Ovary (tissue), 10 donors: ENCODE data around the gene CUL9. TPM values are rescaled to one million over a fixed set of nuclear protein-coding genes. Genes with fewer than 3 reads are reported as not detected.
A peak's percentile ranks its signal among the peaks of the same experiment; 100 is the strongest.
"Not testable (repeated sequence)": the region's sequence is repeated elsewhere in the genome, so short reads cannot be mapped to it uniquely, and the experiment has no call there.

Source experiments
- DNase-seq, 5 donors: peaks; one replicate each; pipeline ENCODE4 v3.0.0-alpha.2; 2019 to 2020
- H3K27ac ChIP-seq, 2 donors: fragments of 200-600 bp; one replicate each; pipeline versions ENCODE4 v1.5.1 to v1.8.0; 2019 to 2022
- H3K27me3 ChIP-seq: fragments of 200-600 bp; one replicate; pipeline ENCODE4 v1.8.0; 2022
- H3K36me3 ChIP-seq: fragments of 200-600 bp; sonication (generic); one replicate; pipeline ENCODE4 v1.5.1; 2019
- H3K4me1 ChIP-seq: one replicate; pipeline ENCODE4 v1.8.1; 2013; ENCODE audit warnings: mild to moderate bottlenecking, moderate library complexity; ENCODE audit not compliant: insufficient read depth
- H3K4me3 ChIP-seq: fragments of 200-600 bp; sonication (generic); one replicate; pipeline ENCODE4 v1.5.1; 2017
- H3K9me3 ChIP-seq, 2 donors: fragments of 200-600 bp in 1 of 2; sonication (generic) in 1 of 2; one replicate each; pipeline versions ENCODE4 v1.5.1 to v1.8.1; 2013 to 2019; ENCODE audit warnings: mild to moderate bottlenecking in 1 of 2, moderate library complexity in 1 of 2
- CTCF ChIP-seq, 3 donors: fragments of 450-650 bp in 2 of 3; fragments of 200-600 bp in 1 of 3; IDR thresholded peaks; one replicate each; pipeline versions ENCODE4 v1.5.1 to v1.8.0; 2016 to 2022; ENCODE audit warnings: antibody characterized with exemption in 3 of 3, mild to moderate bottlenecking in 1 of 3
- EP300 ChIP-seq: sonication (generic); formaldehyde crosslinking; IDR thresholded peaks from one replicate; pipeline ENCODE4 v1.6.1; 2017; ENCODE audit warnings: antibody characterized with exemption
- POLR2A ChIP-seq: fragments of 450-650 bp; IDR thresholded peaks from one replicate; pipeline ENCODE4 v1.6.1; 2017; ENCODE audit warnings: antibody characterized with exemption, mild to moderate bottlenecking, moderate library complexity
- WGBS, 3 donors: extraction: QIAGEN DNeasy Blood & Tissue Kit in 1 of 3; methylation state at CpG; one replicate each; pipeline versions ENCODE4 v1.1.5 to v1.1.7; 2013 to 2017; 5-methylcytosine and 5-hydroxymethylcytosine counted together
- intact Hi-C, 4 donors: fragments of 100-400 bp; cut with DNase I; formaldehyde crosslinking; loops; one replicate each; pipeline versions ENCODE4 v1.11.0 to v1.15.1; 2022 to 2023
- long read RNA-seq, 3 donors: library from polyadenylated mRNA in 2 of 3; unstranded in 2 of 3; transcript quantifications; one replicate each; pipeline ENCODE4 v2.0.0 and lab custom pipeline, GENCODE V29; 2021 to 2026
- polyA plus RNA-seq, 2 donors: library from polyadenylated mRNA; stranded (reverse); fragments of 200-250 nt in 1 of 2; fragments of 350-450 nt in 1 of 2; fragmentation: Illumina TruSeq in 1 of 2; extraction: RNeasy Lipid Tissue Mini Kit (QIAGEN cat#74804) in 1 of 2; gene quantifications; one replicate each; pipeline ENCODE4 v1.2.3, GENCODE V29; 2013 to 2014
- total RNA-seq, 7 donors: library from RNA; depleted of rRNA in 2 of 7; stranded (reverse); fragments of >200 nt in 2 of 7; fragmentation: NEBNext Ultra II Directional in 3 of 7; extraction: Animal tissue kit (Norgen Biotek cat#: 25700) in 3 of 7; gene quantifications; one replicate each; pipeline versions ENCODE4 v1.1.0 to v1.2.4, GENCODE V29; 2016 to 2023
- donor health status: DM: no; HTN: no; CAD: no; lungs with moderate emphysema.
- donor health status: DM: no; HTN: no; CAD: no.
- donor health status: Bipolar disorder and iron deficiency.
- donor health status: DM: yes; HTN: yes; CAD: no.
- donor health status: DM: no; HTN: no; CAD: no.
- donor health status: DM: yes; HTN: yes; CAD: no.

CUL9 gene
- total RNA-seq (10 to 100 TPM; 24.2 to 44.5 (median 33.0) TPM), polyA plus RNA-seq (10 to 100 TPM; 15.9 to 20.8 TPM)
- long read RNA-seq, donor 1, partial matches to known transcripts, result 22 of 31 reads
- long read RNA-seq, donor 1, other reads (novel, unspliced or antisense), result 9 of 31 reads
- long read RNA-seq, donor 2, partial matches to known transcripts, result 0 of 1 reads
- long read RNA-seq, donor 2, other reads (novel, unspliced or antisense), result 0 of 1 reads
- long read RNA-seq, donor 3, full-length matches to known transcripts, result 1 of 30 reads
- long read RNA-seq, donor 3, partial matches to known transcripts, result 22 of 30 reads
- long read RNA-seq, donor 3, other reads (novel, unspliced or antisense), result 7 of 30 reads

GRCh38 chr6:43181942-43182860 lies at the start of gene CUL9:
Gene CUL9 (plus strand): TSS chr6:43182196. CDS start chr6:43184311, 2,115 bp downstream.
- 1% methylated on average over 51 of the region's 51 CpGs for WGBS, 3 donors
- DNase-seq, result peak; percentile 82 to 91 (median 86)

GRCh38 chr6:43138267-43138666 lies 43.7 kb upstream of the CUL9 start:
- no peak for DNase-seq
- TF ChIP-seq EP300, result no peak
- TF ChIP-seq POLR2A, result no peak
- no peak for TF ChIP-seq CTCF (IDR thresholded peaks at IDR 0.05)
- Histone ChIP-seq H3K36me3 (no peaks in the 10 kb centered on the region), H3K4me3 (no peak overlapping the region), H3K27me3 (no peaks in the 10 kb centered on the region), H3K4me1 (peaks cover 3% of the 10 kb centered on the region), H3K27ac (no peak overlapping the region), H3K9me3 (no peaks in the 10 kb centered on the region)
- WGBS, 3 donors, result 92 to 96% (median 93%) methylated on average over 3 of the region's 3 CpGs
- intact Hi-C loops, result no loop called here

More at GRCh38 chr6:43181942-43182860, at the start of gene CUL9:
- intact Hi-C loops, result no loop called here
- H3K27me3 ChIP-seq, result no peaks in the 10 kb centered on the region
- no peaks in the 10 kb centered on the region for H3K36me3 ChIP-seq
- no peaks in the 10 kb centered on the region for H3K9me3 ChIP-seq
- H3K27ac ChIP-seq, result peak within 1 kb of the TSS in 1 of 2 donors; percentile 29
- peaks cover 2% of the 10 kb centered on the region for H3K4me1 ChIP-seq
- H3K4me3 ChIP-seq, result peak within 1 kb of the TSS; percentile 87
- TF ChIP-seq POLR2A (peak; percentile 33), EP300 (no peak), CTCF (IDR thresholded peaks at IDR 0.05) (no peak)

GRCh38 chr6:43139973-43140372 lies 42.0 kb upstream of the CUL9 start:
- H3K4me1 ChIP-seq, H3K27me3 ChIP-seq, H3K36me3 ChIP-seq, DNase-seq, H3K9me3 ChIP-seq, H3K4me3 ChIP-seq, H3K27ac ChIP-seq: not testable (repeated sequence)
- WGBS, 3 donors, result 89 to 92% (median 92%) methylated on average over 11 of the region's 11 CpGs
- intact Hi-C loops, result loop anchor here (5.0 to 10.0 kb wide), 4 partner anchors 68 to 1225 kb away; no protein-coding TSS in a partner anchor

GRCh38 chr6:43141644-43142043 lies 40.4 kb upstream of the CUL9 start:
- intact Hi-C loops, result loop anchor here (2.0 to 10.0 kb wide), 5 partner anchors 69 to 1227 kb away; no protein-coding TSS in a partner anchor

More at GRCh38 chr6:43141644-43142043, 40.4 kb upstream of the CUL9 start:
- no peak for TF ChIP-seq CTCF (IDR thresholded peaks at IDR 0.05)
- TF ChIP-seq EP300, result no peak
- TF ChIP-seq POLR2A, result no peak
- 79 to 83% (median 82%) methylated on average over 16 of the region's 16 CpGs for WGBS, 3 donors
- no peaks in the 10 kb centered on the region for H3K9me3 ChIP-seq
- H3K4me3 ChIP-seq, result no peak overlapping the region
- no peak overlapping the region for H3K27ac ChIP-seq
- DNase-seq, result no peak
- peaks cover 4% of the 10 kb centered on the region for H3K4me1 ChIP-seq
- H3K27me3 ChIP-seq, result no peaks in the 10 kb centered on the region
- H3K36me3 ChIP-seq, result no peaks in the 10 kb centered on the region
